Suprapubic skin (tissue), 4 donors: ENCODE measurements around the gene ANKRD6. TPM values are rescaled to one million over a fixed set of nuclear protein-coding genes. Genes with fewer than 3 reads are reported as not detected.

Experiments used
- DNase-seq, 2 donors: peaks; one replicate each; pipeline ENCODE4 v3.0.0-alpha.2; 2019; ENCODE audit warnings: low spot score in 2 of 2
- H3K27ac ChIP-seq: fragments of 200-600 bp; sonication (generic); one replicate; pipeline ENCODE4 v1.5.1; 2019
- H3K27me3 ChIP-seq: fragments of 200-600 bp; sonication (generic); one replicate; pipeline ENCODE4 v1.5.1; 2019
- H3K36me3 ChIP-seq: fragments of 200-600 bp; sonication (generic); one replicate; pipeline ENCODE4 v1.5.1; 2019
- H3K4me1 ChIP-seq: fragments of 200-600 bp; sonication (generic); one replicate; pipeline ENCODE4 v1.5.1; 2019
- H3K4me3 ChIP-seq: fragments of 200-600 bp; sonication (generic); one replicate; pipeline ENCODE4 v1.5.1; 2019; ENCODE audit warnings: mild to moderate bottlenecking
- H3K9me3 ChIP-seq: fragments of 200-600 bp; sonication (generic); one replicate; pipeline ENCODE4 v1.5.1; 2019
- EP300 ChIP-seq: sonication (generic); formaldehyde crosslinking; IDR thresholded peaks from one replicate; pipeline ENCODE4 v1.6.1; 2017; ENCODE audit warnings: antibody characterized with exemption
- POLR2A ChIP-seq, 2 donors: fragments of 450-650 bp; IDR thresholded peaks; one replicate each; pipeline ENCODE4 v1.6.1; 2017; ENCODE audit warnings: antibody characterized with exemption in 2 of 2, mild to moderate bottlenecking in 2 of 2, moderate library complexity in 2 of 2
- POLR2AphosphoS5 ChIP-seq, 3 donors: sonication (generic); formaldehyde crosslinking; IDR thresholded peaks; one replicate each; pipeline ENCODE4 v1.6.1; 2017; ENCODE audit warnings: antibody characterized with exemption in 3 of 3
- WGBS: methylation state at CpG from one replicate; pipeline ENCODE4 v1.1.5; 2018; 5-methylcytosine and 5-hydroxymethylcytosine counted together
- total RNA-seq, 4 donors: library from RNA; depleted of rRNA; stranded (reverse); fragments of >200 nt; gene quantifications; one replicate each; pipeline ENCODE4 v1.1.0, GENCODE V29; 2016
- TF ChIP-seq, protein P1 (sequence below), 2 donors: fragments of 200-600 bp in 1 of 2; fragments of 450-650 bp in 1 of 2; sonication (generic) in 1 of 2; IDR thresholded peaks; one replicate each; pipeline ENCODE4 v1.5.1; 2016 to 2019; ENCODE audit warnings: antibody characterized with exemption in 2 of 2, mild to moderate bottlenecking in 1 of 2, moderate library complexity in 1 of 2

The ANKRD6 gene
- total RNA-seq, 4 donors from 2014 or later: 3.4 to 6.9 (median 5.4) TPM

GRCh38 chr6:89487864-89488263 is 54.9 kb downstream of the ANKRD6 start:
- peaks cover 11% of the 10 kb centered on the region for H3K4me1 ChIP-seq
- no peaks in the 10 kb centered on the region for H3K27me3 ChIP-seq
- H3K4me3 ChIP-seq: no peak overlapping the region
- no peaks in the 10 kb centered on the region for H3K36me3 ChIP-seq
- TF ChIP-seq, protein P1, sequence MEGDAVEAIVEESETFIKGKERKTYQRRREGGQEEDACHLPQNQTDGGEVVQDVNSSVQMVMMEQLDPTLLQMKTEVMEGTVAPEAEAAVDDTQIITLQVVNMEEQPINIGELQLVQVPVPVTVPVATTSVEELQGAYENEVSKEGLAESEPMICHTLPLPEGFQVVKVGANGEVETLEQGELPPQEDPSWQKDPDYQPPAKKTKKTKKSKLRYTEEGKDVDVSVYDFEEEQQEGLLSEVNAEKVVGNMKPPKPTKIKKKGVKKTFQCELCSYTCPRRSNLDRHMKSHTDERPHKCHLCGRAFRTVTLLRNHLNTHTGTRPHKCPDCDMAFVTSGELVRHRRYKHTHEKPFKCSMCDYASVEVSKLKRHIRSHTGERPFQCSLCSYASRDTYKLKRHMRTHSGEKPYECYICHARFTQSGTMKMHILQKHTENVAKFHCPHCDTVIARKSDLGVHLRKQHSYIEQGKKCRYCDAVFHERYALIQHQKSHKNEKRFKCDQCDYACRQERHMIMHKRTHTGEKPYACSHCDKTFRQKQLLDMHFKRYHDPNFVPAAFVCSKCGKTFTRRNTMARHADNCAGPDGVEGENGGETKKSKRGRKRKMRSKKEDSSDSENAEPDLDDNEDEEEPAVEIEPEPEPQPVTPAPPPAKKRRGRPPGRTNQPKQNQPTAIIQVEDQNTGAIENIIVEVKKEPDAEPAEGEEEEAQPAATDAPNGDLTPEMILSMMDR (IDR thresholded peaks at IDR 0.05): no peak
- TF ChIP-seq POLR2A (IDR thresholded peaks at IDR 0.05) (no peak), EP300 (no peak), POLR2AphosphoS5 (IDR thresholded peaks at IDR 0.05) (no peak)
- WGBS: 73% methylated on average over 1 of the region's 1 CpG
- H3K27ac ChIP-seq: no peak overlapping the region
- no peak for DNase-seq
- no peaks in the 10 kb centered on the region for H3K9me3 ChIP-seq

GRCh38 chr6:89488438-89488837 is 55.5 kb downstream of the ANKRD6 start:
- Histone ChIP-seq H3K9me3 (no peaks in the 10 kb centered on the region), H3K4me3 (no peak overlapping the region), H3K27me3 (no peaks in the 10 kb centered on the region), H3K36me3 (no peaks in the 10 kb centered on the region), H3K4me1 (peaks cover 5% of the 10 kb centered on the region), H3K27ac (no peak overlapping the region)
- DNase-seq: no peak
- TF ChIP-seq, protein P1 (IDR thresholded peaks at IDR 0.05): no peak
- TF ChIP-seq POLR2A (IDR thresholded peaks at IDR 0.05) (no peak), EP300 (no peak), POLR2AphosphoS5 (IDR thresholded peaks at IDR 0.05) (no peak)

DNA sequence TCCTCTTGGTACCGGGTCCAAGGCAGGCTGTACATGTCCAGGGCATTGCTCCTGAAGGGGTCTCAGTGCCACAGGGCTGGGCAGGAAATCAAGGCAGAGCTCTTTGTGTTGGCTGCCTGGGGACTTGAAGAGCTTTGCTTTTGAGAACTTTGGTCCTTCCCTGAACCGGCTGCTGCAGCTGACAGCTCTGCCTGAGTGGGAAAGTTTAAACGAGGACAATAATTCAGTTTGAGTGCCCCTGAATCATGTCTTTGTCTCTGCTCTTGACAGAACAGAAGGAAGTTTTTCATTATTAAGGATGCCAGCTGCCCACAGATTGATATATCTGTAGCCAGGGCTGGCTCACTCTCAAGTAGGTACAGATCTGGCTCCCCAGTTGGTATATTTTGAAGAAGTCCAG is 56.1 kb downstream of the ANKRD6 start:
- Histone ChIP-seq H3K36me3 (no peaks in the 10 kb centered on the region), H3K9me3 (no peaks in the 10 kb centered on the region), H3K4me1 (no peaks in the 10 kb centered on the region), H3K27me3 (no peaks in the 10 kb centered on the region), H3K27ac (no peak overlapping the region), H3K4me3 (no peak overlapping the region)
- no peak for TF ChIP-seq POLR2A (IDR thresholded peaks at IDR 0.05)
- no peak for TF ChIP-seq POLR2AphosphoS5 (IDR thresholded peaks at IDR 0.05)
- TF ChIP-seq, protein P1 (IDR thresholded peaks at IDR 0.05): no peak
- TF ChIP-seq EP300: no peak
- DNase-seq: no peak
- WGBS: 58% methylated on average over 3 of the region's 3 CpGs

GRCh38 chr6:89492025-89492640 is 59.2 kb downstream of the ANKRD6 start:
- Histone ChIP-seq H3K27ac (no peak overlapping the region), H3K9me3 (no peaks in the 10 kb centered on the region), H3K4me1 (no peaks in the 10 kb centered on the region), H3K36me3 (no peaks in the 10 kb centered on the region), H3K4me3 (no peak overlapping the region), H3K27me3 (no peaks in the 10 kb centered on the region)
- WGBS: 89% methylated on average over 7 of the region's 7 CpGs
- TF ChIP-seq EP300 (no peak), POLR2AphosphoS5 (IDR thresholded peaks at IDR 0.05) (no peak), POLR2A (IDR thresholded peaks at IDR 0.05) (no peak)
- TF ChIP-seq, protein P1 (IDR thresholded peaks at IDR 0.05): no peak
- no peak for DNase-seq

- no peaks in the 10 kb centered on the region for H3K4me1 ChIP-seq
- H3K4me3 ChIP-seq: no peak overlapping the region
- H3K9me3 ChIP-seq: no peaks in the 10 kb centered on the region
- H3K27ac ChIP-seq: no peak overlapping the region
- whole genome bisulfite sequencing: 86% methylated on average over 3 of the region's 3 CpGs
- H3K27me3 ChIP-seq: no peaks in the 10 kb centered on the region
- DNase-seq: no peak
- no peaks in the 10 kb centered on the region for H3K36me3 ChIP-seq
- TF ChIP-seq POLR2A (IDR thresholded peaks at IDR 0.05) (no peak), POLR2AphosphoS5 (IDR thresholded peaks at IDR 0.05) (no peak), EP300 (no peak)
- TF ChIP-seq, protein P1 (IDR thresholded peaks at IDR 0.05): no peak
Observed at GRCh38 chr6:89494131-89494793, 61.3 kb downstream of the ANKRD6 start.
